DMS53 (cell line): Measurements from ENCODE around the gene SCAMP1.
A peak's percentile ranks its signal among the peaks of the same experiment; 100 is the strongest.
"Not testable (repeated sequence)": the region's sequence is repeated elsewhere in the genome, so short reads cannot be mapped to it uniquely, and the experiment has no call there.

Experiments used
- DNase-seq: peaks from one replicate; lab custom pipeline; 2025; lab: John Stamatoyannopoulos, UW

The SCAMP1 gene

GRCh38 chr5:78359831-78360673 lies at the start of gene SCAMP1:
TSS of gene SCAMP1 (plus strand) at chr5:78360617. CDS start at chr5:78360672, 55 bp downstream.
- DNase-seq: peak; percentile 97

GRCh38 chr5:78317515-78317914 lies 42.9 kb upstream of the SCAMP1 start:
- DNase-seq: no peak

GRCh38 chr5:78318337-78318736 lies 42.1 kb upstream of the SCAMP1 start:
- DNase-seq: no peak

GRCh38 chr5:78320401-78320800 lies 40.0 kb upstream of the SCAMP1 start:
- DNase-seq: peak; percentile 54

- no peak for DNase-seq
Observed at GRCh38 chr5:78323241-78323640, 37.2 kb upstream of the SCAMP1 start.

- no peak for DNase-seq
Observed at GRCh38 chr5:78326930-78327329, 33.5 kb upstream of the SCAMP1 start.

GRCh38 chr5:78327761-78328510 lies 32.5 kb upstream of the SCAMP1 start:
- DNase-seq: no peak

GRCh38 chr5:78328585-78329173 lies 31.7 kb upstream of the SCAMP1 start:
- no peak for DNase-seq

- no peak for DNase-seq
Observed at GRCh38 chr5:78331523-78332080, 28.8 kb upstream of the SCAMP1 start.

GRCh38 chr5:78334811-78335210 lies 25.6 kb upstream of the SCAMP1 start:
- DNase-seq: no peak

- DNase-seq: no peak
Observed at GRCh38 chr5:78335976-78336375, 24.4 kb upstream of the SCAMP1 start.

GRCh38 chr5:78336698-78337097 lies 23.7 kb upstream of the SCAMP1 start:
- no peak for DNase-seq

- DNase-seq: peak; percentile 52
Observed at GRCh38 chr5:78339617-78340436, 20.6 kb upstream of the SCAMP1 start.

GRCh38 chr5:78341440-78341839 lies 19.0 kb upstream of the SCAMP1 start:
- no peak for DNase-seq

- DNase-seq: no peak
Observed at GRCh38 chr5:78345485-78345884, 14.9 kb upstream of the SCAMP1 start.

GRCh38 chr5:78353520-78353919 lies 6.9 kb upstream of the SCAMP1 start:
- no peak for DNase-seq

GRCh38 chr5:78354066-78354670 lies 6.2 kb upstream of the SCAMP1 start:
- DNase-seq: no peak

- no peak for DNase-seq
Observed at GRCh38 chr5:78355561-78355960, 4.9 kb upstream of the SCAMP1 start.

- DNase-seq: not testable (repeated sequence)
Observed at GRCh38 chr5:78359455-78359830, 974 bp upstream of the SCAMP1 start.

- DNase-seq: no peak
Observed at GRCh38 chr5:78360674-78360923, 182 bp downstream of the SCAMP1 start.

- peak; percentile 87 for DNase-seq
Observed at GRCh38 chr5:78360924-78361630, 660 bp downstream of the SCAMP1 start.
